Measurements from ENCODE around the gene HOXA4. TPM values are rescaled to one million over a fixed set of nuclear protein-coding genes. Genes with fewer than 3 reads are reported as not detected.

Gene HOXA4
- total and polyA plus RNA-seq, 7 donors: 1.8 to 4.8 (median 2.9) TPM; not detected in 1

DNA sequence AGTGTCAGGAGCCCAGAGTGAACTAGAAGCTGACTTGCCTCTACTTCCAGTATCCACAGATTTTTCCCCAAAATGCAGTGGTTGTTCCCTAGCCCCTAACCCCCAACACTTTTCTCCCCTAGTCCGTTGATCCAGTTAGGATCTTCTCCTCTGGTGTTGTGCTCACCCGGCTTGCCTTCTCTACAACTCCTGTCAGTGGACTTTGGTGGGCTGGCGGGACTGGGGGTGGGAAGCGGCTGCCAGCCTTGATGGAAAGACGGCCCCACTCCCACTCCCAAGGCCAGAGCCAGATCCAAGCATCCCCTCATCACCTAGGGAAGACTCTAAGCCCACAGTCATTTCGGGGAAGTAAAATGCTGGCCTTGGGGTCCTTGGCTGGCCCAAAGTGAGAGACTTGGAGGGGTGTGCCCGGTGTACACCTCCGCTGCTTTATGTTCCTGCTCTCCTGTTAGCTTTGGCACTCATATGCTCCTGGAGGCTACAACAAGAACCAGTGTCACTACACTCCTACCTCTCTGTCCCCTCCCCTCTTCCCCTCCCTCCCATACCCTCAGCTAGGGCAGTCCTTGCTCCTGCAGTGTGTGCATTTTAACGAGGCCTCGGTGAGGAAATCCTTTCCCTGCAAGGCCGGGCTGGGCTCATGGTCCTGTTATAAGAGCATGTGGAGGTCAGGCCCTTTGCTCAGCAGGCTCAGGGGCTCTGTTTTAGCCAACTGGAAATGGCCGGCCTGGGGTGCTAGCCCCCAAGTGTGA is 44.5 kb upstream of the HOXA4 start:
- Histone ChIP-seq H3K4me1 (peaks cover 0 to 33% (median 18%) of the 10 kb centered on the region in 4 donors), H3K27ac (peak overlapping the region in 3 of 4 donors; percentile 97 to 98 (median 98)), H3K4me3 (peak overlapping the region; percentile 48 to 85 (median 82)), H3K36me3 (no peaks in the 10 kb centered on the region), H3K27me3 (no peaks in the 10 kb centered on the region), H3K9me3 (no peaks in the 10 kb centered on the region)
- DNase-seq: peak; percentile 87
- TF ChIP-seq POLR2AphosphoS5 (IDR thresholded peaks at IDR 0.05) (peak; percentile 71 to 85 (median 78)), CTCF (IDR thresholded peaks at IDR 0.05) (no peak), POLR2A (IDR thresholded peaks at IDR 0.05) (peak; percentile 55 to 77)
- intact Hi-C loops (cut with DNase I): no loop called here
- 9 to 58% methylated on average over 12 of the region's 12 CpGs for WGBS, 2 donors

- TF ChIP-seq POLR2A (IDR thresholded peaks at IDR 0.05): peak; percentile 33 to 52
- TF ChIP-seq POLR2AphosphoS5 (IDR thresholded peaks at IDR 0.05): peak; percentile 45 to 75 (median 66)
- TF ChIP-seq EP300 (IDR thresholded peaks at IDR 0.05): no peak
- no peaks in the 10 kb centered on the region for H3K9me3 ChIP-seq
- no peaks in the 10 kb centered on the region for H3K36me3 ChIP-seq
- peak within 1 kb of the TSS; percentile 47 to 85 (median 82) for H3K4me3 ChIP-seq
- 1 to 4% methylated on average over 82 of the region's 82 CpGs for WGBS, 2 donors
- H3K4me1 ChIP-seq: peaks cover 0 to 31% (median 17%) of the 10 kb centered on the region in 4 donors
- DNase-seq: peak; percentile 88
- peak within 1 kb of the TSS in 3 of 4 donors; percentile 97 to 98 (median 98) for H3K27ac ChIP-seq
- intact Hi-C loops (cut with DNase I): no loop called here
- no peaks in the 10 kb centered on the region for H3K27me3 ChIP-seq
These were observed 43.7 kb upstream of the HOXA4 start, which contains the start of gene HOXA10 for GRCh38 chr7:27173956-27174873. Gene HOXA10 (minus strand): TSS chr7:27174320. CDS start chr7:27174306, 14 bp downstream.

GRCh38 chr7:27173511-27173955 is 43.0 kb upstream of the HOXA4 start:
- peak; percentile 74 for DNase-seq

DNA sequence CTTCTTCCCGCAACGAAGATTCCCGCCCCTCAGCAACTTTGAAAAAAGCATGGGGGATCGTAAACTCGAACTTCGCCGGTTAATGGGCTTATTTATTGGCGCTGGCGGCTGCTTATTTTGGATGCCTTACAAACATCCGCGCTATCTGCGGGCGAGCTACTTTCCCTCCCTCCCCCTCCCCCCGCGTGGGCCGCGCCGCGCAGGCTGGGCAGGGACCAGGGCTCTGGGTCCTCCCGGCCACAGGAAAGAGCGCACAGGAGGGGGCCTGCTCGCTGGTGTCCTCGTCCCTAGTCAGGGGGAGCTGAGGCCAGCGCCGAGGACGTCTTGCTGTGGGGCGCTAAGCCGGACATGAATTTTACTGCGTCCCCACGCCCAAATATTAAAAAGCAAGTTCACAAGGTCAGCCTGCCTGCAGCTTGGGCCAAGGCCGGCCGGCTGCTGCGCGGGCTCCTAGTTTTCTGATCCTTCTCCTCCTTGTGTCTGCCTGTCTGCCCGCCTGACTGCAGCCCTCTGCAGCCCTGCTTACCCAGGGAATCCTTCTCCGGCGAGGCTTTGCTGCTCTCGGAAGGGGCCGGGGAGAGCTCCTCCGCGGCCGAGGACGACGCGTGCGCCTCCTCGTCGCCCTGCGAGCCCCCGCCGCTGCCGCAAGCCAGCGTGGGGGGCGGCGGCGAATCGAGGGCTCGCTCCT is 42.4 kb upstream of the HOXA4 start:
- Histone ChIP-seq H3K4me3 (peak overlapping the region; percentile 47 to 85 (median 82)), H3K27ac (peak overlapping the region in 3 of 4 donors; percentile 97 to 98 (median 98)), H3K9me3 (no peaks in the 10 kb centered on the region), H3K27me3 (no peaks in the 10 kb centered on the region), H3K36me3 (no peaks in the 10 kb centered on the region), H3K4me1 (peaks cover 0 to 31% (median 20%) of the 10 kb centered on the region in 4 donors)
- intact Hi-C loops (cut with DNase I): no loop called here
- WGBS, 2 donors: 1% methylated on average over 58 of the region's 58 CpGs
- peak; percentile 95 for DNase-seq
- TF ChIP-seq POLR2AphosphoS5 (IDR thresholded peaks at IDR 0.05) (peak; percentile 82 to 93 (median 90)), CTCF (IDR thresholded peaks at IDR 0.05) (no peak), POLR2A (IDR thresholded peaks at IDR 0.05) (peak; percentile 70 to 86), EP300 (IDR thresholded peaks at IDR 0.05) (peak in 1 of 4 donors; percentile 73)

More at GRCh38 chr7:27173511-27173955, 43.0 kb upstream of the HOXA4 start:
- Histone ChIP-seq H3K9me3 (no peaks in the 10 kb centered on the region), H3K4me1 (peaks cover 0 to 31% (median 17%) of the 10 kb centered on the region in 4 donors), H3K27me3 (no peaks in the 10 kb centered on the region), H3K4me3 (peak overlapping the region; percentile 47 to 85 (median 82)), H3K27ac (peak overlapping the region in 3 of 4 donors; percentile 97 to 98 (median 98)), H3K36me3 (no peaks in the 10 kb centered on the region)
- WGBS, 2 donors: 0 to 1% methylated on average over 59 of the region's 59 CpGs
- intact Hi-C loops (cut with DNase I): no loop called here
- TF ChIP-seq POLR2A (IDR thresholded peaks at IDR 0.05): no peak
- peak in 1 of 4 donors; percentile 20 for TF ChIP-seq POLR2AphosphoS5 (IDR thresholded peaks at IDR 0.05)

- intact Hi-C loops (cut with DNase I): no loop called here
- no peaks in the 10 kb centered on the region for H3K27me3 ChIP-seq
- peaks cover 0 to 34% (median 26%) of the 10 kb centered on the region in 4 donors for H3K4me1 ChIP-seq
- peak overlapping the region; percentile 47 to 85 (median 82) for H3K4me3 ChIP-seq
- no peaks in the 10 kb centered on the region for H3K9me3 ChIP-seq
- peak; percentile 75 for DNase-seq
- 2 to 7% methylated on average over 10 of the region's 10 CpGs for WGBS, 2 donors
- no peaks in the 10 kb centered on the region for H3K36me3 ChIP-seq
- TF ChIP-seq EP300 (IDR thresholded peaks at IDR 0.05) (no peak), POLR2A (IDR thresholded peaks at IDR 0.05) (no peak), CTCF (IDR thresholded peaks at IDR 0.05) (no peak), POLR2AphosphoS5 (IDR thresholded peaks at IDR 0.05) (no peak)
- H3K27ac ChIP-seq: peak overlapping the region in 3 of 4 donors; percentile 97 to 98 (median 98)
These were observed 41.8 kb upstream of the HOXA4 start for GRCh38 chr7:27172315-27172774.
